Measurements from ENCODE around the gene ADNP. TPM values are rescaled to one million over a fixed set of nuclear protein-coding genes. Genes with fewer than 3 reads are reported as not detected.

Gene ADNP
- total RNA-seq, 3 donors from 2014 or later (not counting 1 experiment from before 2014, with no cell fraction given) = 56.8 to 75.8 (median 66.8) TPM

- WGBS (ENCODE audit: insufficient coverage) = under 1% methylated on average over 76 of the region's 79 CpGs
- peak in 1 of 2 donors; percentile 22 for DNase-seq
- peak overlapping the region; percentile 90 to 98 for H3K27ac Mint-ChIP-seq
- peak overlapping the region; percentile 95 for H3K4me3 Mint-ChIP-seq
- Histone ChIP-seq H3K9me3 (ENCODE audit: control insufficient read depth, insufficient read depth, low read length) (no peaks in the 10 kb centered on the region), H3K27me3 (ENCODE audit: control insufficient read depth, insufficient read depth, low read length) (no peaks in the 10 kb centered on the region), H3K4me3 (ENCODE audit: low read length) (peak overlapping the region; percentile 70), H3K27ac (ENCODE audit: low read length) (peak overlapping the region; percentile 100), H3K4me1 (ENCODE audit: control insufficient read depth, insufficient read depth, low read length) (peaks cover 24% of the 10 kb centered on the region), H3K36me3 (ENCODE audit: control insufficient read depth, insufficient read depth, low read length) (peaks cover 36% of the 10 kb centered on the region)
- H3K27me3 Mint-ChIP-seq (ENCODE audit: low read depth in 2 of 2) = no peaks in the 10 kb centered on the region
- intact Hi-C loops (cut with micrococcal nuclease) = no loop called here
- H3K9me3 Mint-ChIP-seq = no peaks in the 10 kb centered on the region
- TF ChIP-seq CTCF (IDR thresholded peaks at IDR 0.05) = no peak
- ATAC-seq = peak in 2 of 3 donors; percentile 0 to 5
- H3K36me3 Mint-ChIP-seq = no peaks in the 10 kb centered on the region
- H3K4me1 Mint-ChIP-seq = peaks cover 38 to 39% of the 10 kb centered on the region in 2 donors
Observed at GRCh38 chr20:50930139-50930975, 880 bp downstream of the ADNP start.

- Mint-ChIP-seq H3K36me3 (no peaks in the 10 kb centered on the region), H3K9me3 (no peaks in the 10 kb centered on the region), H3K27me3 (ENCODE audit: low read depth in 2 of 2) (no peaks in the 10 kb centered on the region), H3K4me3 (peak overlapping the region; percentile 95), H3K4me1 (peaks cover 45% of the 10 kb centered on the region in 2 donors), H3K27ac (peak overlapping the region; percentile 90 to 98)
- Histone ChIP-seq H3K4me3 (ENCODE audit: low read length) (peak overlapping the region; percentile 70), H3K9me3 (ENCODE audit: control insufficient read depth, insufficient read depth, low read length) (no peaks in the 10 kb centered on the region), H3K27me3 (ENCODE audit: control insufficient read depth, insufficient read depth, low read length) (no peaks in the 10 kb centered on the region), H3K27ac (ENCODE audit: low read length) (peak overlapping the region; percentile 34), H3K4me1 (ENCODE audit: control insufficient read depth, insufficient read depth, low read length) (peaks cover 24% of the 10 kb centered on the region), H3K36me3 (ENCODE audit: control insufficient read depth, insufficient read depth, low read length) (peaks cover 31% of the 10 kb centered on the region)
- intact Hi-C loops (cut with micrococcal nuclease) = loop anchor here (1.0 kb wide), 1 partner anchor 135 kb away; no protein-coding TSS in a partner anchor
- peak; percentile 62 to 86 (median 66) for ATAC-seq
- 10% methylated on average over 12 of the region's 13 CpGs for WGBS (ENCODE audit: insufficient coverage)
- peak; percentile 91 for TF ChIP-seq CTCF (IDR thresholded peaks at IDR 0.05)
- DNase-seq = peak; percentile 83 to 97
Observed at GRCh38 chr20:50929299-50930138, 1.7 kb downstream of the ADNP start.

GRCh38 chr20:50928469-50928868 lies 2.8 kb downstream of the ADNP start:
- peaks cover 27% of the 10 kb centered on the region for H3K4me1 ChIP-seq (ENCODE audit: control insufficient read depth, insufficient read depth, low read length)
- 64% methylated on average over 4 of the region's 5 CpGs for WGBS (ENCODE audit: insufficient coverage)
- Mint-ChIP-seq H3K36me3 (no peaks in the 10 kb centered on the region), H3K27ac (peak overlapping the region; percentile 90 to 98), H3K4me3 (peak overlapping the region; percentile 95), H3K4me1 (peaks cover 53% of the 10 kb centered on the region in 2 donors), H3K9me3 (no peaks in the 10 kb centered on the region), H3K27me3 (ENCODE audit: low read depth in 2 of 2) (no peaks in the 10 kb centered on the region)
- TF ChIP-seq CTCF (IDR thresholded peaks at IDR 0.05) = no peak
- peaks cover 27% of the 10 kb centered on the region for H3K36me3 ChIP-seq (ENCODE audit: control insufficient read depth, insufficient read depth, low read length)
- no peak overlapping the region for H3K4me3 ChIP-seq (ENCODE audit: low read length)
- DNase-seq (no peak), ATAC-seq (no peak)
- H3K9me3 ChIP-seq (ENCODE audit: control insufficient read depth, insufficient read depth, low read length) = no peaks in the 10 kb centered on the region
- intact Hi-C loops (cut with micrococcal nuclease) = no loop called here
- no peak overlapping the region for H3K27ac ChIP-seq (ENCODE audit: low read length)
- no peaks in the 10 kb centered on the region for H3K27me3 ChIP-seq (ENCODE audit: control insufficient read depth, insufficient read depth, low read length)

Data from natural killer cell (primary cell).